ENCODE data around the gene SMC5. TPM values are rescaled to one million over a fixed set of nuclear protein-coding genes. Genes with fewer than 3 reads are reported as not detected.

SMC5 gene
- total RNA-seq, 1 donor from 2014 or later: 11.0 TPM

DNA sequence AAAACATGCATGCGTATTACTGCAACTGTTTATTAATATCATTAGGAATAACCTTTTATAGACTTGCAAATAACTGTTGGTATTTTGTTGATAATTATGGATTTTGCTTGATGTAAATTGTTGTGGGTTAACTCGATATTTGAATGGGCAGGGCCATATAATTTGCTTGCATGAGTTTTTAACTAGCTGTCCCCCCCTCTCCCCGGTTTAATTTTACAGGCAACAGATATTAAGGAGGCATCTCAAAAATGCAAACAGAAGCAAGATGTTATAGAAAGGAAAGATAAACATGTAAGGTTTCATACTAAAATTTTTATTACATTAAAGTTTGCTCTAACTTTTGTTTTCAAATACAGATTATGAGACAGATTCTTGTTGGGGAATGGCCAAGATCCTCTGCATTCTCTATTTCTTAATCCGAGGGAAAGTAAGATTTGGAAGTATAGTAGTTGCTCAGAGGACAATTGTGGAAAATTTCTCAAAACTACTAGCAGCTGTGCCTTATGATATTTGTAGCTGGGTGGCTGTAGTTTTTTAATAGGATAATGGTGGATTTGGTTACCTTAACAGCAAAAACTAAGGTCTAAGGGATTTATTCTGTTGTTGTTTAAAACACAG is 27.3 kb downstream of the SMC5 start:
- peaks cover 57% of the 10 kb centered on the region for H3K36me3 ChIP-seq
- intact Hi-C loops (cut with micrococcal nuclease): no loop called here

DNA sequence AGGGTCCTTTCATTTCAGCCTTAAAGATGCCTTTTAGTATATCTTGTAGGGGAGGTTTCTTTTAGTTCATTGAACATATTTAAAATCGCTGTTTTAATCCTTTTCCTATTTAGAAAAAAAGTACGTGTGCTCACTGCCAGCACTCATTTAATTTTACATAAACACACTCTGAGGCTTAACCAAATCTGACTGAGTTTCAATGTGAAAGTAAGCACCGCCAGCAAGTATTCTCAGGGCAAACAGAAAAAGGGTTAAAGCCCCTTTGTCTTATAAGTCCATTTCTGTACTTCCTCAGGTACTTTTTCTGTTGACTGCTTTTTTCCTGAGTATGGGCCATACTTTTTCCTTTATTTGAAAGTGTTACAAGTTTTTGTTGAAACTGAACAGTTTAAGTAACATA is 31.8 kb downstream of the SMC5 start:
- DNase-seq: no peak
- Histone ChIP-seq H3K27me3 (ENCODE audit: low read depth) (no peaks in the 10 kb centered on the region), H3K27ac (replicated peaks) (no peak overlapping the region), H3K4me1 (peaks cover 4% of the 10 kb centered on the region), H3K36me3 (peaks cover 42% of the 10 kb centered on the region), H3K9me3 (replicated peaks) (peaks cover 18% of the 10 kb centered on the region), H3K4me3 (no peak overlapping the region)
- intact Hi-C loops (cut with micrococcal nuclease): no loop called here
- TF ChIP-seq, protein P1, sequence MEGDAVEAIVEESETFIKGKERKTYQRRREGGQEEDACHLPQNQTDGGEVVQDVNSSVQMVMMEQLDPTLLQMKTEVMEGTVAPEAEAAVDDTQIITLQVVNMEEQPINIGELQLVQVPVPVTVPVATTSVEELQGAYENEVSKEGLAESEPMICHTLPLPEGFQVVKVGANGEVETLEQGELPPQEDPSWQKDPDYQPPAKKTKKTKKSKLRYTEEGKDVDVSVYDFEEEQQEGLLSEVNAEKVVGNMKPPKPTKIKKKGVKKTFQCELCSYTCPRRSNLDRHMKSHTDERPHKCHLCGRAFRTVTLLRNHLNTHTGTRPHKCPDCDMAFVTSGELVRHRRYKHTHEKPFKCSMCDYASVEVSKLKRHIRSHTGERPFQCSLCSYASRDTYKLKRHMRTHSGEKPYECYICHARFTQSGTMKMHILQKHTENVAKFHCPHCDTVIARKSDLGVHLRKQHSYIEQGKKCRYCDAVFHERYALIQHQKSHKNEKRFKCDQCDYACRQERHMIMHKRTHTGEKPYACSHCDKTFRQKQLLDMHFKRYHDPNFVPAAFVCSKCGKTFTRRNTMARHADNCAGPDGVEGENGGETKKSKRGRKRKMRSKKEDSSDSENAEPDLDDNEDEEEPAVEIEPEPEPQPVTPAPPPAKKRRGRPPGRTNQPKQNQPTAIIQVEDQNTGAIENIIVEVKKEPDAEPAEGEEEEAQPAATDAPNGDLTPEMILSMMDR (IDR thresholded peaks at IDR 0.05; ENCODE audit: borderline replicate concordance): no peak

More for the DNA sequence above, 27.3 kb downstream of the SMC5 start:
- TF ChIP-seq, protein P1 (IDR thresholded peaks at IDR 0.05; ENCODE audit: borderline replicate concordance): no peak
- H3K4me1 ChIP-seq: peaks cover 26% of the 10 kb centered on the region
- no peak overlapping the region for H3K4me3 ChIP-seq
- no peaks in the 10 kb centered on the region for H3K27me3 ChIP-seq (ENCODE audit: low read depth)
- H3K27ac ChIP-seq (replicated peaks): peak overlapping the region; percentile 62
- H3K9me3 ChIP-seq (replicated peaks): no peaks in the 10 kb centered on the region
- DNase-seq: no peak

DNA sequence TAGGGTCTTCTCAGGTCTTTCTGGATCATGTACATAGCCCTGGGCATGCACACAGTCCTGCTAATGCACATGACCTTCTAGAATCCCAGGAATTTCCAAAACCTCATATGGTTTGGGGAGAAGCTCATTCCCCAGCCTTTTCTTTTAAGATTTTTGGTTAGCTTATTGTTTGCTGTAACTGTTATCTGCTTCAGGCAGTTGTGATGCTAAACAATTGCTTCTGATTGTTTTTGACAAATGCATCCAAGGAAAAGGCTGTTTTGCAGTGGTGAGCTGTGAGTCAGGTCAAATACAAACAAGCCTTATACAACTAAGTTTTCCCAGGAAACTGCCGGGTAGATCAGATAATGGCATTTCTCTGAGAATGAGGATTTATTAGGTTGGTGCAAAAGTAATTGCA is 32.7 kb downstream of the SMC5 start:
- peaks cover 18% of the 10 kb centered on the region for H3K9me3 ChIP-seq (replicated peaks)
- TF ChIP-seq, protein P1 (IDR thresholded peaks at IDR 0.05; ENCODE audit: borderline replicate concordance): no peak
- no peak overlapping the region for H3K4me3 ChIP-seq
- intact Hi-C loops (cut with micrococcal nuclease): no loop called here
- H3K4me1 ChIP-seq: no peaks in the 10 kb centered on the region
- H3K27ac ChIP-seq (replicated peaks): no peak overlapping the region
- no peak for DNase-seq
- peaks cover 39% of the 10 kb centered on the region for H3K36me3 ChIP-seq
- H3K27me3 ChIP-seq (ENCODE audit: low read depth): no peaks in the 10 kb centered on the region

DNA sequence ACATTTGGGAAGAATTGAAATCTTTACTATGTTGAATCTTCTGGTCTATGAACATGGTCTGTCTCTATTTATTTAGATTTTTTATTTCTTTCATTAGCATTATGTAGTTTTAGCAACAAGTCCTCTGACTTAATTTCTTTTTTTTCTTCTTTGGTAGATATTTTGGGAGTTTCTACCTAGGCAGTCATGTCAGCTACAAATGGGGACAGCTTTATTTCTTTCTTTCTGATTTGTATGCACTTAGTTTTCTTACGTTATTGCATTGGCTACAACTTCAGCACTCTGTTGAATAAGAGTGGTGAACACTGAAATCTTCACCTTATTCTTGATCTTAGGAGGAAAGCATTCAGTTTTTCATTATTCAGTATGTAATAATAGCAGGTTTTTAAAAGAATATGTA is 33.5 kb downstream of the SMC5 start:
- Histone ChIP-seq H3K27me3 (ENCODE audit: low read depth) (no peaks in the 10 kb centered on the region), H3K4me3 (no peak overlapping the region), H3K4me1 (no peaks in the 10 kb centered on the region), H3K36me3 (peaks cover 32% of the 10 kb centered on the region), H3K27ac (replicated peaks) (no peak overlapping the region), H3K9me3 (replicated peaks) (peaks cover 18% of the 10 kb centered on the region)
- intact Hi-C loops (cut with micrococcal nuclease): no loop called here
- TF ChIP-seq, protein P1 (IDR thresholded peaks at IDR 0.05; ENCODE audit: borderline replicate concordance): no peak
- DNase-seq: no peak

DNA sequence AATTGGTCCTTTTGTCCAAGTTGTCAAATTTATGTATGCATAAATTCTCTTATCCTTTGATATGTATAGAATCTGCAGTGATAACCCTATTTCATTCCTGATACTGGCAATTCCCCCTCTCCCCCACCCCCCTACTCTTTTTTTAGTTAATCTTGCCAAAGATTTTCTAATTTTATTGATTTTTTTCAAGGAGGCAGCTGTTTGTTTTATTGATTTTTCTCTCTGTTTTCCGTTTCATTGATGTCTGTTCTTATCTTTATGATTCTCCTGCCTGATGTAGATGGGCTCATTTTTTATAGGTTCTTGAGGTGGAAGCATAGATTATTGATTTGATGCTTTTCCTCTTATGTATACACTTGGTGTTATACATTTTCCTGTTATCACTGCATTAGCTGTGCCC is 34.4 kb downstream of the SMC5 start:
- Histone ChIP-seq H3K27me3 (ENCODE audit: low read depth) (no peaks in the 10 kb centered on the region), H3K9me3 (replicated peaks) (peaks cover 18% of the 10 kb centered on the region), H3K36me3 (peaks cover 34% of the 10 kb centered on the region), H3K4me1 (no peaks in the 10 kb centered on the region), H3K4me3 (no peak overlapping the region), H3K27ac (replicated peaks) (no peak overlapping the region)
- intact Hi-C loops (cut with micrococcal nuclease): no loop called here
- no peak for DNase-seq
- TF ChIP-seq, protein P1 (IDR thresholded peaks at IDR 0.05; ENCODE audit: borderline replicate concordance): no peak

Data from left ventricle myocardium inferior (tissue), 1 donor.